ENCODE results near the gene SLC12A6. TPM values are rescaled to one million over a fixed set of nuclear protein-coding genes. Genes with fewer than 3 reads are reported as not detected.

The SLC12A6 gene
- polyA plus RNA-seq, 2 of the 4 experiments (the other 2 are of a cell fraction): 6.0 to 21.3 TPM

- POLR2A ChIA-PET: no interaction called here
- peak in 1 of 2 experiments; percentile 77; a peak in 3 of 6 replicates for ATAC-seq
- Histone ChIP-seq H3K4me2 (peak overlapping the region; percentile 49), H3K27ac (no peak overlapping the region; a peak in 1 of 6 replicates), H3K4me3 (no peak overlapping the region), H3K4me1 (peaks cover 26% of the 10 kb centered on the region), H3K9me3 (no peaks in the 10 kb centered on the region)
- peak; percentile 36 for FAIRE-seq
- DNase-seq (ENCODE audit: low read depth in 1 of 2, low spot score in 1 of 2): peak in 1 of 2 experiments; percentile 36
- TF ChIP-seq RNF2 (IDR thresholded peaks at IDR 0.05; ENCODE audit: borderline replicate concordance, low read depth) (no peak), ESRRA (IDR thresholded peaks at IDR 0.05; ENCODE audit: borderline replicate concordance, low read length) (no peak), GATA3 (IDR thresholded peaks at IDR 0.05; ENCODE audit: borderline replicate concordance) (peak; percentile 80), ZFP36 (IDR thresholded peaks at IDR 0.05; ENCODE audit: borderline replicate concordance, partially characterized antibody) (no peak), RARB (CRISPR knock-in tag; IDR thresholded peaks at IDR 0.05) (no peak), ZC3H11A (IDR thresholded peaks at IDR 0.05) (no peak), ATOH8 (CRISPR knock-in tag; IDR thresholded peaks at IDR 0.05; ENCODE audit: low read depth) (no peak), KDM1A (IDR thresholded peaks at IDR 0.05; ENCODE audit: low read depth) (no peak), E2F6 (IDR thresholded peaks at IDR 0.05; ENCODE audit: borderline replicate concordance, low read depth) (no peak), CBX2 (IDR thresholded peaks at IDR 0.05; ENCODE audit: borderline replicate concordance, low read depth) (no peak), TP53 (CRISPR knock-in tag; IDR thresholded peaks at IDR 0.05) (no peak), MAZ (IDR thresholded peaks at IDR 0.05; ENCODE audit: borderline replicate concordance, low read depth, low read length) (no peak), CEBPB (IDR thresholded peaks at IDR 0.05) (peak in 1 of 2 experiments; percentile 59; a peak in 1 of 4 replicates), TFCP2L1 (CRISPR knock-in tag; IDR thresholded peaks at IDR 0.05) (no peak)
- TF ChIP-seq, protein P1, sequence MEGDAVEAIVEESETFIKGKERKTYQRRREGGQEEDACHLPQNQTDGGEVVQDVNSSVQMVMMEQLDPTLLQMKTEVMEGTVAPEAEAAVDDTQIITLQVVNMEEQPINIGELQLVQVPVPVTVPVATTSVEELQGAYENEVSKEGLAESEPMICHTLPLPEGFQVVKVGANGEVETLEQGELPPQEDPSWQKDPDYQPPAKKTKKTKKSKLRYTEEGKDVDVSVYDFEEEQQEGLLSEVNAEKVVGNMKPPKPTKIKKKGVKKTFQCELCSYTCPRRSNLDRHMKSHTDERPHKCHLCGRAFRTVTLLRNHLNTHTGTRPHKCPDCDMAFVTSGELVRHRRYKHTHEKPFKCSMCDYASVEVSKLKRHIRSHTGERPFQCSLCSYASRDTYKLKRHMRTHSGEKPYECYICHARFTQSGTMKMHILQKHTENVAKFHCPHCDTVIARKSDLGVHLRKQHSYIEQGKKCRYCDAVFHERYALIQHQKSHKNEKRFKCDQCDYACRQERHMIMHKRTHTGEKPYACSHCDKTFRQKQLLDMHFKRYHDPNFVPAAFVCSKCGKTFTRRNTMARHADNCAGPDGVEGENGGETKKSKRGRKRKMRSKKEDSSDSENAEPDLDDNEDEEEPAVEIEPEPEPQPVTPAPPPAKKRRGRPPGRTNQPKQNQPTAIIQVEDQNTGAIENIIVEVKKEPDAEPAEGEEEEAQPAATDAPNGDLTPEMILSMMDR (IDR thresholded peaks at IDR 0.05): no peak
- 5% methylated on average over 1 of the region's 1 CpG for WGBS (ENCODE audit: missing lambda C conversion rate)
- CTCF ChIA-PET: interaction anchor here (0.8 to 1.5 kb wide), 4 partner anchors 16 to 92 kb away, joined by 3 to 5 read pairs (median 4); partner anchors contain the start of gene LPCAT4
These were observed 61.9 kb downstream of the SLC12A6 start for GRCh38 chr15:34275721-34276120.

- peak; percentile 56 to 76; a peak in 3 of 6 replicates for ATAC-seq
- peaks cover 26% of the 10 kb centered on the region for H3K4me1 ChIP-seq
- no peak overlapping the region for H3K4me3 ChIP-seq
- FAIRE-seq: peak; percentile 43
- TF ChIP-seq KDM5A (IDR thresholded peaks at IDR 0.05) (no peak), FOSL2 (IDR thresholded peaks at IDR 0.05) (no peak), FOSL2 (CRISPR knock-in tag; IDR thresholded peaks at IDR 0.05) (0 out of 2 replicates have a peak, but pooled peaks have one; percentile 5), RAD21 (conservative IDR thresholded peaks at IDR 0.05 in 1 of 2, IDR thresholded peaks at IDR 0.05 in 1 of 2) (no peak), POLR2A (IDR thresholded peaks at IDR 0.05; ENCODE audit: low read length) (no peak)
- POLR2A ChIA-PET: interaction anchor here (0.6 kb wide), 1 partner anchor 12 kb away, joined by 3 read pairs; no protein-coding TSS in a partner anchor
- no peak for DNase-seq (ENCODE audit: low read depth in 1 of 2, low spot score in 1 of 2)
- no peaks in the 10 kb centered on the region for H3K9me3 ChIP-seq
- no peak overlapping the region; a peak in 1 of 6 replicates for H3K27ac ChIP-seq
- CTCF ChIA-PET: interaction anchor here (0.8 to 1.5 kb wide), 5 partner anchors 11 to 92 kb away, joined by 3 to 5 read pairs (median 3); partner anchors contain the start of gene LPCAT4
- peak overlapping the region; percentile 49 for H3K4me2 ChIP-seq
These were observed 62.4 kb downstream of the SLC12A6 start for GRCh38 chr15:34275154-34275553.

- WGBS (ENCODE audit: missing lambda C conversion rate): 23% methylated on average over 3 of the region's 3 CpGs
- Histone ChIP-seq H3K4me3 (no peak overlapping the region), H3K4me1 (peaks cover 35% of the 10 kb centered on the region), H3K27ac (peak overlapping the region in 1 of 2 experiments; percentile 18; a peak in 1 of 6 replicates), H3K4me2 (peak overlapping the region; percentile 30; the same call in 1 of the 3 replicates), H3K9me3 (no peaks in the 10 kb centered on the region)
- CTCF ChIA-PET: no interaction called here
- TF ChIP-seq FOSL2 (IDR thresholded peaks at IDR 0.05) (peak; percentile 23; the same call in 1 of the 2 replicates), FOSL2 (CRISPR knock-in tag; IDR thresholded peaks at IDR 0.05) (peak; percentile 41), CHD4 (IDR thresholded peaks at IDR 0.05; ENCODE audit: borderline replicate concordance) (no peak), JUNB (IDR thresholded peaks at IDR 0.05) (peak; percentile 60; the same call in 1 of the 2 replicates), CEBPB (IDR thresholded peaks at IDR 0.05) (peak; percentile 79 to 84)
- no peak for FAIRE-seq
- POLR2A ChIA-PET: no interaction called here
- ATAC-seq: peak; percentile 42 to 73; a peak in 2 of 6 replicates
- DNase-seq (ENCODE audit: low read depth in 1 of 2, low spot score in 1 of 2): peak in 1 of 2 experiments; percentile 52
These were observed 66.1 kb downstream of the SLC12A6 start for GRCh38 chr15:34271493-34271892.
